Activated CD4-positive, CD25-positive, alpha-beta regulatory T cell treated with anti-CD3 and anti-CD28 coated beads, Interleukin-2, amount 50 U/mL, for 72 hours (primary cell): Measurements from ENCODE around the gene NFATC1.
"Not testable (repeated sequence)": the region's sequence is repeated elsewhere in the genome, so short reads cannot be mapped to it uniquely, and the experiment has no call there.

Experiments used
- DNase-seq: peaks from one replicate; pipeline ENCODE4 v3.0.0; 2021

The NFATC1 gene

GRCh38 chr18:79478484-79479115 is 82.9 kb downstream of the NFATC1 start:
- DNase-seq: no peak

GRCh38 chr18:79479116-79479760 is 83.5 kb downstream of the NFATC1 start:
- no peak for DNase-seq

- no peak for DNase-seq
Observed at GRCh38 chr18:79479761-79480161, 84.0 kb downstream of the NFATC1 start.

- no peak for DNase-seq
Observed at GRCh38 chr18:79480171-79481045, 84.7 kb downstream of the NFATC1 start.

GRCh38 chr18:79481046-79481790 is 85.5 kb downstream of the NFATC1 start:
- DNase-seq: no peak

- not testable (repeated sequence) for DNase-seq
Observed at GRCh38 chr18:79483393-79483792, 87.7 kb downstream of the NFATC1 start.

- no peak for DNase-seq
Observed at GRCh38 chr18:79483971-79484491, 88.3 kb downstream of the NFATC1 start.

GRCh38 chr18:79484661-79485621 is 89.2 kb downstream of the NFATC1 start:
- DNase-seq: no peak

GRCh38 chr18:79485788-79486355 is 90.1 kb downstream of the NFATC1 start:
- no peak for DNase-seq

GRCh38 chr18:79486356-79487182 is 90.8 kb downstream of the NFATC1 start:
- DNase-seq: no peak

GRCh38 chr18:79487183-79487800 is 91.6 kb downstream of the NFATC1 start:
- DNase-seq: no peak

GRCh38 chr18:79487801-79488201 is 92.1 kb downstream of the NFATC1 start:
- DNase-seq: no peak

GRCh38 chr18:79488311-79489050 is 92.8 kb downstream of the NFATC1 start:
- DNase-seq: no peak

GRCh38 chr18:79489051-79489898 is 93.5 kb downstream of the NFATC1 start:
- no peak for DNase-seq

- DNase-seq: no peak
Observed at GRCh38 chr18:79489899-79490625, 94.3 kb downstream of the NFATC1 start.

- DNase-seq: no peak
Observed at GRCh38 chr18:79490626-79491041, 94.9 kb downstream of the NFATC1 start.

- DNase-seq: no peak
Observed at GRCh38 chr18:79491081-79491551, 95.4 kb downstream of the NFATC1 start.
